ENCODE results near the gene KCNN4. TPM values are rescaled to one million over a fixed set of nuclear protein-coding genes. Genes with fewer than 3 reads are reported as not detected.

The KCNN4 gene
- total RNA-seq, 1 experiment from 2014 or later = 29.7 TPM

DNA sequence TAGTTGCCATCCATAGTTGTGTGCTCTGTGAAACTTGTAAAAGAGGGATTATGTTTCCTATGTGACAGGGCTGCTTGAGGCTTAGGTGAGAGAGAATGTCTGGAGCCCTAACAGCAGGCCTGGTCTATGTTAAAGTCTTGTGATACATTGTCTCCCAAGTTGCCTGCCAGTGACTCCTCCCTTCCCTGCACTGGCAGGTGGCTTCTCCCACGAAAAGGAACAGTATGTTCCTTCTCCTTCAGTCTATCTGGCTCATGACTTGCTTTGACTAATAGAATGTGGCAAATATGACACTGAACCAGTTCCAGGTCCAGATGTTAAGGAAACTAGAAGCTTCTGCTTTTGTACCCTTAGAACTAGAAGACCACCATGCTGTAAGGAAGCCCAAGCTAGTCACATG, 5.9 kb upstream of the KCNN4 start:
- no peak for ATAC-seq
- in situ Hi-C loops (cut with HindIII; ENCODE audit: low pct_unique_long_range_greater_than_20kb, low sequenced_read_pairs) = no loop called here
- Histone ChIP-seq H3K4me1 (ENCODE audit: control insufficient read depth, insufficient read depth, low read length) (peaks cover 33% of the 10 kb centered on the region), H3K36me3 (ENCODE audit: control insufficient read depth, insufficient read depth, low read length) (no peaks in the 10 kb centered on the region), H3K9me3 (ENCODE audit: control insufficient read depth, insufficient read depth, low read depth, low read length) (no peaks in the 10 kb centered on the region), H3K27me3 (ENCODE audit: control insufficient read depth, insufficient read depth, low read length) (no peaks in the 10 kb centered on the region), H3K4me3 (ENCODE audit: low read depth in 2 of 2, low read length in 2 of 2) (no peak overlapping the region), H3K27ac (ENCODE audit: low read length) (no peak overlapping the region)
- BruUV-seq (replicated peaks) = no TSS peak
- CTCF ChIA-PET = interaction anchor here (0.8 kb wide), 1 partner anchor 29 kb away, joined by 3 read pairs; no protein-coding TSS in a partner anchor
- intact Hi-C loops (cut with micrococcal nuclease; ENCODE audit: unreplicated experiment) = no loop called here
- DNase-seq (ENCODE audit: low read depth, low spot score) = no peak
- POLR2A ChIA-PET = interaction anchor here (0.6 kb wide), 1 partner anchor 61 kb away, joined by 7 read pairs; no protein-coding TSS in a partner anchor
- TF ChIP-seq, protein P1, sequence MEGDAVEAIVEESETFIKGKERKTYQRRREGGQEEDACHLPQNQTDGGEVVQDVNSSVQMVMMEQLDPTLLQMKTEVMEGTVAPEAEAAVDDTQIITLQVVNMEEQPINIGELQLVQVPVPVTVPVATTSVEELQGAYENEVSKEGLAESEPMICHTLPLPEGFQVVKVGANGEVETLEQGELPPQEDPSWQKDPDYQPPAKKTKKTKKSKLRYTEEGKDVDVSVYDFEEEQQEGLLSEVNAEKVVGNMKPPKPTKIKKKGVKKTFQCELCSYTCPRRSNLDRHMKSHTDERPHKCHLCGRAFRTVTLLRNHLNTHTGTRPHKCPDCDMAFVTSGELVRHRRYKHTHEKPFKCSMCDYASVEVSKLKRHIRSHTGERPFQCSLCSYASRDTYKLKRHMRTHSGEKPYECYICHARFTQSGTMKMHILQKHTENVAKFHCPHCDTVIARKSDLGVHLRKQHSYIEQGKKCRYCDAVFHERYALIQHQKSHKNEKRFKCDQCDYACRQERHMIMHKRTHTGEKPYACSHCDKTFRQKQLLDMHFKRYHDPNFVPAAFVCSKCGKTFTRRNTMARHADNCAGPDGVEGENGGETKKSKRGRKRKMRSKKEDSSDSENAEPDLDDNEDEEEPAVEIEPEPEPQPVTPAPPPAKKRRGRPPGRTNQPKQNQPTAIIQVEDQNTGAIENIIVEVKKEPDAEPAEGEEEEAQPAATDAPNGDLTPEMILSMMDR (IDR thresholded peaks at IDR 0.05) = no peak
- TF ChIP-seq POLR2AphosphoS5 (IDR thresholded peaks at IDR 0.05; ENCODE audit: low read depth, low read length) (no peak), SIN3A (IDR thresholded peaks at IDR 0.05; ENCODE audit: borderline replicate concordance, insufficient read depth, low read depth, low read length) (no peak), TCF7L2 (IDR thresholded peaks at IDR 0.05; ENCODE audit: low read depth, low read length) (no peak), REST (IDR thresholded peaks at IDR 0.05; ENCODE audit: insufficient read depth in 1 of 2, low read depth in 2 of 2, low read length in 1 of 2) (no peak)

GRCh38 chr19:43784981-43785808, 4.4 kb upstream of the KCNN4 start:
- peak overlapping the region; percentile 98 for H3K27ac ChIP-seq (ENCODE audit: low read length)
- TF ChIP-seq SIN3A (IDR thresholded peaks at IDR 0.05; ENCODE audit: borderline replicate concordance, insufficient read depth, low read depth, low read length) (no peak), TCF7L2 (IDR thresholded peaks at IDR 0.05; ENCODE audit: low read depth, low read length) (0 out of 2 replicates have a peak, but pooled peaks have one; percentile 29), POLR2AphosphoS5 (IDR thresholded peaks at IDR 0.05; ENCODE audit: low read depth, low read length) (peak; percentile 52; the same call in 1 of the 2 replicates), REST (IDR thresholded peaks at IDR 0.05; ENCODE audit: insufficient read depth in 1 of 2, low read depth in 2 of 2, low read length in 1 of 2) (no peak; a peak in 1 of 4 replicates)
- TF ChIP-seq, protein P1 (IDR thresholded peaks at IDR 0.05) = peak; percentile 97
- peak; percentile 80 for DNase-seq (ENCODE audit: low read depth, low spot score)
- no TSS peak for BruUV-seq (replicated peaks)
- ATAC-seq = peak; percentile 72
- intact Hi-C loops (cut with micrococcal nuclease; ENCODE audit: unreplicated experiment) = no loop called here
- H3K9me3 ChIP-seq (ENCODE audit: control insufficient read depth, insufficient read depth, low read depth, low read length) = no peaks in the 10 kb centered on the region
- H3K36me3 ChIP-seq (ENCODE audit: control insufficient read depth, insufficient read depth, low read length) = no peaks in the 10 kb centered on the region; the same call in 1 of the 2 replicates
- CTCF ChIA-PET = interaction anchor here (0.7 to 1.5 kb wide), 2 partner anchors 30 to 40 kb away, joined by 3 to 5 read pairs; partner anchors contain the start of gene SMG9
- in situ Hi-C loops (cut with HindIII; ENCODE audit: low pct_unique_long_range_greater_than_20kb, low sequenced_read_pairs) = no loop called here
- POLR2A ChIA-PET = no interaction called here
- peaks cover 39% of the 10 kb centered on the region for H3K4me1 ChIP-seq (ENCODE audit: control insufficient read depth, insufficient read depth, low read length)
- no peak overlapping the region; a peak in 1 of 4 replicates for H3K4me3 ChIP-seq (ENCODE audit: low read depth in 2 of 2, low read length in 2 of 2)
- no peaks in the 10 kb centered on the region for H3K27me3 ChIP-seq (ENCODE audit: control insufficient read depth, insufficient read depth, low read length)
